GM23338 (cell line): Measurements from ENCODE around the gene RIT2. TPM values are rescaled to one million over a fixed set of nuclear protein-coding genes. Genes with fewer than 3 reads are reported as not detected.

Experiments
- ATAC-seq: fragments of 200-7000 bp; cut with Tn5 transposase; 3 replicates; pipeline ENCODE4 v1.9.1; 2020
- DNase-seq: peaks from one replicate; pipeline ENCODE4 v3.0.0-alpha.2; 2015; ENCODE audit warnings: low spot score
- H2AFZ ChIP-seq: fragments of 200-600 bp; sonication (generic); 2 replicates; pipeline ENCODE4 v1.8.0; 2016; ENCODE audit warnings: antibody characterized with exemption, mild to moderate bottlenecking, moderate library complexity
- H3F3A ChIP-seq: fragments of 200-600 bp; sonication (generic); replicated peaks from 2 replicates; pipeline ENCODE4 v1.8.0; 2017; ENCODE audit warnings: antibody characterized with exemption, mixed run types, low read depth
- H3K27ac ChIP-seq: fragments of 200-600 bp; sonication (generic); 2 replicates; pipeline ENCODE4 v1.6.1; 2016; ENCODE audit warnings: low read depth
- H3K27me3 ChIP-seq: fragments of 200-600 bp; sonication (generic); 2 replicates; pipeline ENCODE4 v1.8.0; 2016; ENCODE audit warnings: mild to moderate bottlenecking, mixed run types, moderate library complexity; ENCODE audit not compliant: insufficient read depth
- H3K36me3 ChIP-seq: fragments of 200-600 bp; sonication (generic); 2 replicates; pipeline ENCODE4 v1.8.0; 2016; ENCODE audit warnings: mild to moderate bottlenecking; ENCODE audit not compliant: insufficient read depth
- H3K4me1 ChIP-seq: fragments of 200-600 bp; sonication (generic); 2 replicates; pipeline ENCODE4 v1.8.0; 2016; ENCODE audit warnings: mild to moderate bottlenecking, moderate library complexity; ENCODE audit not compliant: insufficient read depth
- H3K4me2 ChIP-seq: fragments of 200-600 bp; sonication (generic); 2 replicates; pipeline ENCODE4 v1.7.1; 2017; ENCODE audit warnings: mixed run types
- H3K4me3 ChIP-seq: fragments of 200-600 bp; sonication (generic); 2 replicates; pipeline ENCODE4 v1.6.1; 2016; ENCODE audit warnings: mixed run types
- H3K79me2 ChIP-seq: fragments of 200-600 bp; sonication (generic); replicated peaks from 2 replicates; pipeline ENCODE4 v1.8.0; 2017; ENCODE audit warnings: mild to moderate bottlenecking; ENCODE audit not compliant: insufficient read depth
- H3K9me2 ChIP-seq: fragments of 200-600 bp; sonication (generic); 2 replicates; pipeline ENCODE4 v1.8.0; 2017; ENCODE audit not compliant: insufficient read depth
- H4K20me1 ChIP-seq: fragments of 200-600 bp; sonication (generic); replicated peaks from 2 replicates; pipeline ENCODE4 v1.8.0; 2017; ENCODE audit warnings: mild to moderate bottlenecking; ENCODE audit not compliant: insufficient read depth
- H3K27ac Mint-ChIP-seq: 2 replicates; pipeline ENCODE4 v1.8.0; 2020; ENCODE audit warnings: inconsistent platforms, mild to moderate bottlenecking, moderate library complexity, mixed read lengths
- H3K27me3 Mint-ChIP-seq: 3 replicates; pipeline ENCODE4 v1.8.0; 2022; ENCODE audit warnings: low read depth, mild to moderate bottlenecking, moderate library complexity, mixed read lengths, inconsistent platforms; ENCODE audit not compliant: insufficient read depth, poor library complexity
- H3K36me3 Mint-ChIP-seq: 3 replicates; pipeline ENCODE4 v1.8.0; 2021; ENCODE audit warnings: low read depth, mild to moderate bottlenecking, inconsistent platforms, moderate library complexity, mixed read lengths
- H3K4me1 Mint-ChIP-seq: 3 replicates; pipeline ENCODE4 v1.8.0; 2020; ENCODE audit warnings: mild to moderate bottlenecking, inconsistent platforms, mixed read lengths
- H3K4me3 Mint-ChIP-seq: 3 replicates; pipeline ENCODE4 v1.8.0; 2021; ENCODE audit warnings: moderate library complexity, mild to moderate bottlenecking, inconsistent platforms, mixed read lengths
- H3K9me3 Mint-ChIP-seq: 3 replicates; pipeline ENCODE4 v1.8.0; 2020; ENCODE audit warnings: moderate library complexity, mild to moderate bottlenecking, inconsistent platforms, mixed read lengths
- CREB1 ChIP-seq: fragments of 250-450 bp; sonication (Bioruptor Pico); IDR thresholded peaks from 2 replicates; pipeline ENCODE4 v1.5.0; 2020; ENCODE audit warnings: low read depth, mild to moderate bottlenecking, moderate library complexity
- CTCF ChIP-seq, 2 experiments: fragments of 200-600 bp in 1 of 2; sonication (generic) in 1 of 2; conservative IDR thresholded peaks; 2 replicates each; pipeline versions ENCODE4 v1.5.1 to v1.6.1; 2016 to 2017; ENCODE audit warnings: antibody characterized with exemption in 2 of 2, low read depth in 2 of 2, mild to moderate bottlenecking in 2 of 2, moderate library complexity in 1 of 2
- ETS1 ChIP-seq: IDR thresholded peaks from 2 replicates; pipeline ENCODE4 v1.6.1; 2016; ENCODE audit warnings: antibody characterized with exemption
- EZH2phosphoT487 ChIP-seq: fragments of 200-600 bp; sonication (generic); IDR thresholded peaks from one replicate; pipeline ENCODE4 v1.8.1; 2018; ENCODE audit warnings: antibody characterized with exemption; ENCODE audit not compliant: unreplicated experiment
- JUNB ChIP-seq: IDR thresholded peaks from one replicate; pipeline ENCODE4 v1.6.1; 2016; ENCODE audit warnings: antibody characterized with exemption; ENCODE audit not compliant: unreplicated experiment
- POLR2AphosphoS5 ChIP-seq: IDR thresholded peaks from 2 replicates; pipeline ENCODE4 v1.6.1; 2016; ENCODE audit warnings: antibody characterized with exemption, low read depth
- ZNF331 ChIP-seq: fragments of 250-450 bp; sonication (Bioruptor Pico); IDR thresholded peaks from 2 replicates; pipeline ENCODE4 v1.5.0; 2020; ENCODE audit warnings: low read depth, mild to moderate bottlenecking, moderate library complexity
- polyA plus RNA-seq: library from polyadenylated mRNA; unstranded; fragments of >200 nt; fragmentation: Nextera tagmentation; extraction: Ambion mirVana; gene quantifications from 2 replicates; pipeline ENCODE4 v1.2.1, GENCODE V29; 2016
- total RNA-seq: library from RNA; depleted of rRNA; stranded (reverse); fragments of >200 nt; shearing (Covaris generic); gene quantifications from 2 replicates; pipeline ENCODE4 v1.2.3, GENCODE V29; 2014
- TF ChIP-seq, protein P1 (sequence below): fragments of 250-450 bp; sonication (Bioruptor Pico); IDR thresholded peaks from 2 replicates; pipeline ENCODE4 v1.5.0; 2020; ENCODE audit warnings: mild to moderate bottlenecking, moderate library complexity

Gene RIT2
- total and polyA plus RNA-seq, 2 experiments from 2014 or later, result 1.9 to 8.8 TPM

GRCh38 chr18:42956287-42956686 lies 159.2 kb downstream of the RIT2 start (continued):
- TF ChIP-seq, protein P1, sequence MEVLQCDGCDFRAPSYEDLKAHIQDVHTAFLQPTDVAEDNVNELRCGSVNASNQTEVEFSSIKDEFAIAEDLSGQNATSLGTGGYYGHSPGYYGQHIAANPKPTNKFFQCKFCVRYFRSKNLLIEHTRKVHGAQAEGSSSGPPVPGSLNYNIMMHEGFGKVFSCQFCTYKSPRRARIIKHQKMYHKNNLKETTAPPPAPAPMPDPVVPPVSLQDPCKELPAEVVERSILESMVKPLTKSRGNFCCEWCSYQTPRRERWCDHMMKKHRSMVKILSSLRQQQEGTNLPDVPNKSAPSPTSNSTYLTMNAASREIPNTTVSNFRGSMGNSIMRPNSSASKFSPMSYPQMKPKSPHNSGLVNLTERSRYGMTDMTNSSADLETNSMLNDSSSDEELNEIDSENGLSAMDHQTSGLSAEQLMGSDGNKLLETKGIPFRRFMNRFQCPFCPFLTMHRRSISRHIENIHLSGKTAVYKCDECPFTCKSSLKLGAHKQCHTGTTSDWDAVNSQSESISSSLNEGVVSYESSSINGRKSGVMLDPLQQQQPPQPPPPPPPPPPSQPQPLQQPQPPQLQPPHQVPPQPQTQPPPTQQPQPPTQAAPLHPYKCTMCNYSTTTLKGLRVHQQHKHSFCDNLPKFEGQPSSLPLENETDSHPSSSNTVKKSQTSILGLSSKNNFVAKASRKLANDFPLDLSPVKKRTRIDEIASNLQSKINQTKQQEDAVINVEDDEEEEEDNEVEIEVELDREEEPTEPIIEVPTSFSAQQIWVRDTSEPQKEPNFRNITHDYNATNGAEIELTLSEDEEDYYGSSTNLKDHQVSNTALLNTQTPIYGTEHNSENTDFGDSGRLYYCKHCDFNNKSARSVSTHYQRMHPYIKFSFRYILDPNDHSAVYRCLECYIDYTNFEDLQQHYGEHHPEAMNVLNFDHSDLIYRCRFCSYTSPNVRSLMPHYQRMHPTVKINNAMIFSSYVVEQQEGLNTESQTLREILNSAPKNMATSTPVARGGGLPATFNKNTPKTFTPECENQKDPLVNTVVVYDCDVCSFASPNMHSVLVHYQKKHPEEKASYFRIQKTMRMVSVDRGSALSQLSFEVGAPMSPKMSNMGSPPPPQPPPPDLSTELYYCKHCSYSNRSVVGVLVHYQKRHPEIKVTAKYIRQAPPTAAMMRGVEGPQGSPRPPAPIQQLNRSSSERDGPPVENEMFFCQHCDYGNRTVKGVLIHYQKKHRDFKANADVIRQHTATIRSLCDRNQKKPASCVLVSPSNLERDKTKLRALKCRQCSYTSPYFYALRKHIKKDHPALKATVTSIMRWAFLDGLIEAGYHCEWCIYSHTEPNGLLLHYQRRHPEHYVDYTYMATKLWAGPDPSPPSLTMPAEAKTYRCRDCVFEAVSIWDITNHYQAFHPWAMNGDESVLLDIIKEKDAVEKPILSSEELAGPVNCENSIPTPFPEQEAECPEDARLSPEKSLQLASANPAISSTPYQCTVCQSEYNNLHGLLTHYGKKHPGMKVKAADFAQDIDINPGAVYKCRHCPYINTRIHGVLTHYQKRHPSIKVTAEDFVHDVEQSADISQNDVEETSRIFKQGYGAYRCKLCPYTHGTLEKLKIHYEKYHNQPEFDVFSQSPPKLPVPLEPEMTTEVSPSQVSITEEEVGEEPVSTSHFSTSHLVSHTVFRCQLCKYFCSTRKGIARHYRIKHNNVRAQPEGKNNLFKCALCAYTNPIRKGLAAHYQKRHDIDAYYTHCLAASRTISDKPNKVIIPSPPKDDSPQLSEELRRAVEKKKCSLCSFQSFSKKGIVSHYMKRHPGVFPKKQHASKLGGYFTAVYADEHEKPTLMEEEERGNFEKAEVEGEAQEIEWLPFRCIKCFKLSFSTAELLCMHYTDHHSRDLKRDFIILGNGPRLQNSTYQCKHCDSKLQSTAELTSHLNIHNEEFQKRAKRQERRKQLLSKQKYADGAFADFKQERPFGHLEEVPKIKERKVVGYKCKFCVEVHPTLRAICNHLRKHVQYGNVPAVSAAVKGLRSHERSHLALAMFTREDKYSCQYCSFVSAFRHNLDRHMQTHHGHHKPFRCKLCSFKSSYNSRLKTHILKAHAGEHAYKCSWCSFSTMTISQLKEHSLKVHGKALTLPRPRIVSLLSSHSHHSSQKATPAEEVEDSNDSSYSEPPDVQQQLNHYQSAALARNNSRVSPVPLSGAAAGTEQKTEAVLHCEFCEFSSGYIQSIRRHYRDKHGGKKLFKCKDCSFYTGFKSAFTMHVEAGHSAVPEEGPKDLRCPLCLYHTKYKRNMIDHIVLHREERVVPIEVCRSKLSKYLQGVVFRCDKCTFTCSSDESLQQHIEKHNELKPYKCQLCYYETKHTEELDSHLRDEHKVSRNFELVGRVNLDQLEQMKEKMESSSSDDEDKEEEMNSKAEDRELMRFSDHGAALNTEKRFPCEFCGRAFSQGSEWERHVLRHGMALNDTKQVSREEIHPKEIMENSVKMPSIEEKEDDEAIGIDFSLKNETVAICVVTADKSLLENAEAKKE (CRISPR knock-in tag), result no peak
- TF ChIP-seq CREB1, result no peak

GRCh38 chr18:42954887-42955286 lies 160.6 kb downstream of the RIT2 start:
- Histone ChIP-seq H3K4me1 (no peaks in the 10 kb centered on the region), H3K4me3 (no peak overlapping the region), H3K4me2 (no peak overlapping the region), H3K36me3 (no peaks in the 10 kb centered on the region), H4K20me1 (no peaks in the 10 kb centered on the region), H3K9me2 (no peaks in the 10 kb centered on the region; the same call in 1 of the 2 replicates), H3K27ac (no peak overlapping the region), H3K27me3 (no peaks in the 10 kb centered on the region), H2AFZ (no peak overlapping the region), H3F3A (no peaks in the 10 kb centered on the region), H3K79me2 (no peaks in the 10 kb centered on the region)
- no peaks in the 10 kb centered on the region; the same call in 1 of the 3 replicates for H3K9me3 Mint-ChIP-seq
- H3K27ac Mint-ChIP-seq, result no peak overlapping the region; the same call in 1 of the 2 replicates
- TF ChIP-seq EZH2phosphoT487, result no peak
- 0 out of 3 replicates have a peak, but pooled peaks cover 3% of the 10 kb centered on the region for H3K36me3 Mint-ChIP-seq
- ATAC-seq (no peak), DNase-seq (no peak)
- no peak overlapping the region for H3K4me3 Mint-ChIP-seq
- H3K4me1 Mint-ChIP-seq, result no peaks in the 10 kb centered on the region
- peaks cover 1% of the 10 kb centered on the region for H3K27me3 Mint-ChIP-seq

GRCh38 chr18:42953306-42953705 lies 162.2 kb downstream of the RIT2 start:
- Mint-ChIP-seq H3K4me3 (no peak overlapping the region), H3K4me1 (no peaks in the 10 kb centered on the region), H3K27me3 (no peaks in the 10 kb centered on the region), H3K36me3 (0 out of 3 replicates have a peak, but pooled peaks cover 3% of the 10 kb centered on the region), H3K9me3 (no peaks in the 10 kb centered on the region; the same call in 1 of the 3 replicates), H3K27ac (no peak overlapping the region)
- Histone ChIP-seq H3K27ac (no peak overlapping the region), H2AFZ (no peak overlapping the region), H3K27me3 (no peaks in the 10 kb centered on the region), H3F3A (no peaks in the 10 kb centered on the region), H3K79me2 (no peaks in the 10 kb centered on the region), H3K4me2 (no peak overlapping the region), H3K36me3 (no peaks in the 10 kb centered on the region), H4K20me1 (no peaks in the 10 kb centered on the region), H3K9me2 (no peaks in the 10 kb centered on the region; the same call in 1 of the 2 replicates), H3K4me3 (no peak overlapping the region), H3K4me1 (no peaks in the 10 kb centered on the region)
- DNase-seq (no peak), ATAC-seq (no peak)
- no peak for TF ChIP-seq ETS1
- no peak for TF ChIP-seq POLR2AphosphoS5
- TF ChIP-seq CTCF (conservative IDR thresholded peaks at IDR 0.05; ENCODE audit: low read depth in 2 of 2), result no peak
- no peak for TF ChIP-seq ZNF331 (CRISPR knock-in tag)
- TF ChIP-seq EZH2phosphoT487, result no peak
- TF ChIP-seq JUNB, result no peak
